ENCODE measurements around the gene PDGFD. TPM values are rescaled to one million over a fixed set of nuclear protein-coding genes. Genes with fewer than 3 reads are reported as not detected.

The PDGFD gene
- total and polyA plus RNA-seq, 2 experiments from 2014 or later: 100 to 105 TPM

- Histone ChIP-seq H3K4me3 (no peak overlapping the region), H3K27ac (no peak overlapping the region), H3K36me3 (no peaks in the 10 kb centered on the region), H3K4me1 (ENCODE audit: low read depth) (peaks cover 5% of the 10 kb centered on the region), H3K27me3 (no peaks in the 10 kb centered on the region), H3K9me3 (ENCODE audit: low read depth) (no peaks in the 10 kb centered on the region)
- TF ChIP-seq CTCF (IDR thresholded peaks at IDR 0.05; ENCODE audit: low read depth, low read length): no peak
- peak; percentile 16 to 23 for DNase-seq (ENCODE audit: low read depth in 1 of 2, low spot score in 1 of 2)
Measured at GRCh38 chr11:103887001-103887658, 276.8 kb downstream of the PDGFD start.

DNA sequence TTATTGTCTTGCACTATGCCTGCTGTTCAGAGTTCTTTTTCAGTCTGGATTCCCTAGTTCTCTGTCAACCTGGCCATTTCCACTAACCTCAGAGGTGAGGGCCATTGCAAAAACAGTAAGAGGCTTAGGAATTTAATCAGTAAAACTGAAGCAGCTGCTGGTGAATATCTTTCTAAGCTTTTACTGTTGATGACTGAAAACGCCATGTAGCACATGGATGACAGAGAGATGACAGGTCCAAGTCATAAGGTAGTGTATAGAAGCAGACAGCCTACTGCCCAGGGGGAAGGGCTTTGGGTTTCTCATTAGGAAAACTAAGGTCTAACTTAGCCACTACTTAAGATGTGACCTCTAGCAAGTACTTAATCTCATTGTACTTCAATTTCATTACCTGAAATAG is 280.1 kb downstream of the PDGFD start:
- Histone ChIP-seq H3K4me1 (ENCODE audit: low read depth) (peaks cover 5% of the 10 kb centered on the region), H3K27me3 (no peaks in the 10 kb centered on the region), H3K9me3 (ENCODE audit: low read depth) (no peaks in the 10 kb centered on the region), H3K27ac (peak overlapping the region; percentile 18), H3K4me3 (no peak overlapping the region), H3K36me3 (no peaks in the 10 kb centered on the region)
- TF ChIP-seq CTCF (IDR thresholded peaks at IDR 0.05; ENCODE audit: low read depth, low read length): no peak
- DNase-seq (ENCODE audit: low read depth in 1 of 2, low spot score in 1 of 2): peak in 1 of 2 donors; percentile 24

DNA sequence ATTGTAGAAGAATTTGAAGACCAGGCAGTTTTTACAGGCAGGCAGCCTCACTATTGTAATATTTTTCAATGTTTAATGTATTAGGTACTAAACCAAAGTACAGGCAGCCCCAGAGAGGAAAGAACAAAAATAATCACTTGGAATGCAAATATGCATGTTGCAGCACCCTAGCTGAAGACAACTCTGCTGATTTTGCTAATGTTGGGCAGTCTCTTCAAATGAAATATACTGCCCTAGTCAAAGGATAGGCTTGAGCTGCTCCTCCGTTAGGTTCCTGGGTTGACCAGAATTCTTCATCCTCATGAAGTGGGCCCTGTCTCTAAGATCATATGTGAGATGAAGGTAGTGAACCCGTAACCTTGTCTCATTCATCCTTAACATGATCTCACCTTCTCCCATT is 280.7 kb downstream of the PDGFD start:
- no peaks in the 10 kb centered on the region for H3K9me3 ChIP-seq (ENCODE audit: low read depth)
- H3K27ac ChIP-seq: peak overlapping the region; percentile 18
- no peaks in the 10 kb centered on the region for H3K27me3 ChIP-seq
- peaks cover 5% of the 10 kb centered on the region for H3K4me1 ChIP-seq (ENCODE audit: low read depth)
- no peak overlapping the region for H3K4me3 ChIP-seq
- DNase-seq (ENCODE audit: low read depth in 1 of 2, low spot score in 1 of 2): no peak
- no peaks in the 10 kb centered on the region for H3K36me3 ChIP-seq
- TF ChIP-seq CTCF (IDR thresholded peaks at IDR 0.05; ENCODE audit: low read depth, low read length): no peak

DNA sequence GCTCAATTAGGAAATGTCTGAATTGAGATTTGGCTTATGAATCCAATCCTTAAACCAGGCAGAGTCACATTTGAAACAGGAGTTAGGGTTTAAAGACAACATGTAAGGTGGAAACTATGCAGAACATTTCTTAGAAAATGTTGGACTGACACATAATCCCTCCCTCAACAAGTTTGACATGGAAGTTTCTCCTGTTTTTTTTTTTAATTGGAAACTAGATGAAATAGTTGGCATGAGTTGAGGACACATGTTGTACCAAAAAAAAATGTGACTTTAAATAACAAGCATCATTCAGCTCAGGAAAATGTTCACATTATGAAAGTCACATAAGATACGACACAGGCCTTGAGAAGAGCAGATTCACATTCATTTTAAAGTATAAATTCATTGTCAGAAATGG is 282.4 kb downstream of the PDGFD start:
- H3K9me3 ChIP-seq (ENCODE audit: low read depth): no peaks in the 10 kb centered on the region
- TF ChIP-seq CTCF (IDR thresholded peaks at IDR 0.05; ENCODE audit: low read depth, low read length): no peak
- no peak for DNase-seq (ENCODE audit: low read depth in 1 of 2, low spot score in 1 of 2)
- H3K36me3 ChIP-seq: no peaks in the 10 kb centered on the region
- no peak overlapping the region for H3K4me3 ChIP-seq
- peaks cover 5% of the 10 kb centered on the region for H3K4me1 ChIP-seq (ENCODE audit: low read depth)
- H3K27me3 ChIP-seq: no peaks in the 10 kb centered on the region
- no peak overlapping the region for H3K27ac ChIP-seq

DNA sequence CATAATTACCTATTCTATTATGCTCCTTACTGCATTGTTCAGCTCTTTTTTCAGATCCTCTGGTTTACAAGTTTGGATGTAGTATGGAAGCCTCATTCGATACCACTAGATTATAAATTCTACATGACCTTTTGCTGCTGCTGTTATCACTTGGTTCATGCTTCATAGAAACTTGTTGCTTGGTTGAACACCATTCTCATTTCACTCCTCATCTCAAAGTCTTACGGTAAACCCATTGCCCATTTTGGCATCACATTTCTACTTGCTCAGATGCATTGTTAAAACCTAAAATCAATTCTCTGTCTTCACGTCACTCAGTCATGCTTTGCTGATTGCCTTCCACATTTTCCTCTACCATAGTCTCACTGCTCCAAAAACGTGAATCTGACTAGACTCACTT is 283.0 kb downstream of the PDGFD start:
- no peak overlapping the region for H3K27ac ChIP-seq
- peaks cover 5% of the 10 kb centered on the region for H3K4me1 ChIP-seq (ENCODE audit: low read depth)
- H3K27me3 ChIP-seq: no peaks in the 10 kb centered on the region
- no peaks in the 10 kb centered on the region for H3K36me3 ChIP-seq
- no peak overlapping the region for H3K4me3 ChIP-seq
- TF ChIP-seq CTCF (IDR thresholded peaks at IDR 0.05; ENCODE audit: low read depth, low read length): no peak
- no peak for DNase-seq (ENCODE audit: low read depth in 1 of 2, low spot score in 1 of 2)
- no peaks in the 10 kb centered on the region for H3K9me3 ChIP-seq (ENCODE audit: low read depth)

All from cardiac muscle cell (in vitro differentiated cells and primary cell).